Measurements from ENCODE around the gene CDH13.

The CDH13 gene

DNA sequence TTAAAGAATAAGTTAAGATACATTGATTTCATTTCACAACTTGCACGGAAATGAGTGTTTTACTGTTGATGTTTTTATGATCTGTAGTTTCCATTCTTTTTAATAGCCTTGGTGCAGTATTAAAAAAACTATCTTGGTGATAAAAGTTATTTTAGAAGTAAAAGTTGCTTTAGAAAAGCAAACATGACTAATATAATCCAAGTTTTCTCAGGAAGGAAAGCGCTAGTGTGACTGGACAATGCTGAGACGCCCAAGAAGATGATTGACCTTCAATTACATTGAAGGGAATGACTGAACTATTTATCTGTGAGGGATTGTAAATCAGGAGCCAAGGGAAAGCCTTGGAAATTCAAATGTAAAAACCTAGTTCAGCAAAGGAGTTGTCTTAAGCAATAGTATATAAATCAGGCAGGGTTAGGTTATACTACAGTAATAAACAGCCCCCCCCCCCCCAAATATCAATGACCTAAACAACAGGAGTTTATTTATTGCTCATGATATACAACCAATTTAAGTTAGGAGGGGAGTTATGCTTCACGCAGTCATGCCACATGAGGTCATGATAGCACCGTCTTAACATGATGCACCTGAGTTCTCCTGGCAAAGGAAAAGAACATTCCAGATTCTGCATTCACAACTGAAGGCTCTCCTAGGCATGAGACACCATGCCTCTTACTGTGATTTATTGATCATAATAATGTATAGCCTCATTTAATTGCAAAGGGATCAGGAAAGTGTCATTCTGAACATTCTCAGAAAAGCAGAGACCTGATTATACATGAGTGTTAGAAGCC is 443.8 kb downstream of the CDH13 start:
- DNase-seq, result no peak

DNA sequence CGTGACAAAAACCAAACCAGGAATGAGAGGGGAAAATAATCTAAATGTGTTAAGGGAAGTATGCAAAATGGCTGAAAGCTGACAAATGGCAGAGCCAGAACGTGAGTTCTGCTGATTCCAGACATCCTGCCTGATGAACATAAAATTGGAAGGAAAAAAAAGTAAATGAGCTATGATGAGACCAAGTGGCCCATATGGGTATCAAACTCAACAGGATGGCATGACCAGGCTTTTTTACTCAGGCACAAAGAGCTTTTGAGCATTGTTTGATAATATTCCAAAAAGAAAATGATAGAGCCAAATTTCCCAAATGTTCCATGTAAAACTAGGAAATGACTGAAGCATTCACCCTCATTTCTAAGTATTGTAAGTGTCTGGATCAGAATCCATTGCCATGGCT is 449.2 kb downstream of the CDH13 start:
- no peak for DNase-seq

DNA sequence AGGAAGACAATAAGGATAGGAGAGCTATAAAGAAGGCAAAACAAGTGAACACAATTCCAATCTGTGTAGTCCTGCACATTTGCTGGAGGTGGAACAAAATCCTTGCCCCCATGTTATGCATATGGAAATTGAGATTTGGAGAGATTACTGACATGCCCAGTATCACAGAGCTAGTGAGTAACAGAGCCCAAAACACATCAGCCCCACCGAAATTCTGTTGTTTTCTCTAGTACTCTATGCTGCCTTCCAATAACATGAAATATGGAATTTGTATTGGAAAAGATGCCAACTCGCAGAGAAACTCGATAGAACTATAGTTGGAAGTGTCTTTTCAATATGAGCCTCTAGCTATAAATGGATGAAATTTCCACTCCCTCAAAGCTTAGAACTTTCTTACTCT is 456.6 kb downstream of the CDH13 start:
- no peak for DNase-seq

DNA sequence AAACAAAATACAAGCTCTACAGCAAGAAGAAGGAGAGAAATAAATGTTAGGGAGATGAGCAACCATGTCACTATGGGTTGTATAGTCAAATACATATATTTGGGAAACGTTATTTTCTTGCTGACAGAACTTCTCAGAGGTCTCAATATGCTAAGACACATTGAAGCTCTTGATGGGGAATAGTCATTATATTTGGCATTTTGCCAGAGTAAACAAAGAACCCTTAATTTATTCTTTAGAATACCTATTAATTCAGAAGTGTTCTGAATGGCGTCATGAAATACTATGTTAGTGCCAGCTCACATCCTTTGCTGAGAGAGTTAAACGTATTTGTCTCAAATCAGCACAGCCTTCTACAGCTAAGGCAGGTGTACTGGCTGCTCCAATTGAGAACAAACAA is 458.9 kb downstream of the CDH13 start:
- no peak for DNase-seq

DNA sequence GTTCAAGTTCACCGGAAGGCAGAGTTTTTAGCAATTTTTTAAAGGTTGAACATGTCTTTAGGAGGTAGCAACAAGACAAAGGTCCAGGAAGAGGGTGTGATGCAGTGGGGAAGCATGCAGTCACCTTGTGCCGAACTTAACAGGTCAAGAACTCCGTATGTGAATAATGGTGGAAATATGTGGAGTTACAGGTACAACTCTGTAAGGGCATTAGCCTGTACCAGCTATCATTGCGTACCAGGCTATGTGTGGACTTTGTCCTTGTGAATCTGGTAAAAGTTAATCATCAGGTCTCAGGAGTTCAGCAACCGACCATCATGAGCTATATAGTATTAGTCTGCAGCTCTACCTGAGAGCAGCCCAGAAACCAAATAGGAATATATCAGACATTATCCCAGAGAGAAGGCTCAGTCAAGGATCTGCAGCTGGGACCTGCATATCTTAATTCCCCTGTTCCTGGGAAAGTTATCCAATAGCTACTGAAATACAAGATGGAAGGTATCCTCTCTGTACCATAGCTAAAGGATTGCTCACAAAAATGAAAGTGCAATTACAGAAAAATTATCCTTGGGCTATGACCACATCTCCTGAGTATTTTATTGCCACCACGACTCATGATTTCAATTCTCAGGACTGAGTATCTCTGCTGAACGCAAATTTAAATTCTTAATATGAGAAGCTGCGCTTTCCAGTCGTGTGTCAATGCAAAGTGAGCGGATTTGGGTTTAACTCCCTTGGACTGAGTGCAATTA is 469.3 kb downstream of the CDH13 start:
- DNase-seq, result no peak

DNA sequence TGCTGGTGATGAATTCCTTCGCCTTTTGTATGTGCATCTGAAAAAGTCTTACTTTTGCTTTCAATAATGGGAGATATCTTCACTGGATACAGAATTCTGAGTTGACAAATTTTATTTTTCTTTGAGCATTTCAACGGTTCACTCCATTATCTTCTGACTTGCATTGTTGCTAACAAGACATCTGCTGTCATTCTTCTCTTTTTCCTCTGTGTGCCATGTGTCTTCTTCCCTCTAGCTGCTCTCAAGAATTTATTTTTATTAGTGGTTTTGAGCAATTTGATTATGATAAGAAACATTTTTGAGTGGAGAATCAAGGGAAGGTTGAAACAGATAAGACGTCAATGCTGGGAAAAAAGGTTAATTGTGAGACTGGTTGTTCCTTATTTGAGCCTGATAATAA is 471.8 kb downstream of the CDH13 start:
- DNase-seq, result no peak

DNA sequence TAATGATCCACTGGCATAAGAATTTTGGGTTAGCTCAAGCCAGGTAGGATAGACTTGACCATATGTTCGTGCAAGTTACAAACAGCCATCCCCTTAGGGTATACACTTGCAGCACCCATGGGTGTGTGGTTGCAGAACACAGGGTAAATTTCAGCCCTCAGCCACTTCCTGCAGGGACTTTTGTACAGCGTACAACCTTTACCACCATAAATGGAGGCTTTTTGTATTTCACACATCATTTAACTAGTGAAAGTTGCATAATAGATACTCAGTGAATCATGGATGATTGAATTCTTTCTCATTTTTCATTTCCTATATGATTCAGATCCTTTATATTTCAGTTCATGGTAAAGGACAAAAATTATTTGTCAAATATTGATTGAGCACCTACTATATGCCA is 473.9 kb downstream of the CDH13 start:
- no peak for DNase-seq

DNA sequence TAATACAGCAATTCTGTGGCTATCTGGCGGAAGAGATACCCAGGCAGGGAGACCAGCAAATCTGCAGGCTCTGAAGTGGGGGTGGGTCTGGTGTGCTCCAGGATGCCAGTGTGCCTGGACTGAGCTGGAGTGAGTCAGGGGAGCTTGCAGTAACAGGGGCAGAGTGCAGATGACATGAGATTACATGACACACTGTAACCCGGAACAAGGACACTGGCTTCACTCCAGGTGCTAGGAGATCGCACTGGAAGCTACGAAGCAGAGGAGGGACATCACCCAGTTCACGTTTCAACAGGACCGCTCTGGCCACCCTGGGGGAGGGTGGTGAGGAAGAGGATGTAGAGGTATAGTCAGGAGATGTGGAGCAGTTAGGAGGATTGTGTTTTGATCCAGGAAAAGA is 475.6 kb downstream of the CDH13 start:
- DNase-seq, result no peak

DNA sequence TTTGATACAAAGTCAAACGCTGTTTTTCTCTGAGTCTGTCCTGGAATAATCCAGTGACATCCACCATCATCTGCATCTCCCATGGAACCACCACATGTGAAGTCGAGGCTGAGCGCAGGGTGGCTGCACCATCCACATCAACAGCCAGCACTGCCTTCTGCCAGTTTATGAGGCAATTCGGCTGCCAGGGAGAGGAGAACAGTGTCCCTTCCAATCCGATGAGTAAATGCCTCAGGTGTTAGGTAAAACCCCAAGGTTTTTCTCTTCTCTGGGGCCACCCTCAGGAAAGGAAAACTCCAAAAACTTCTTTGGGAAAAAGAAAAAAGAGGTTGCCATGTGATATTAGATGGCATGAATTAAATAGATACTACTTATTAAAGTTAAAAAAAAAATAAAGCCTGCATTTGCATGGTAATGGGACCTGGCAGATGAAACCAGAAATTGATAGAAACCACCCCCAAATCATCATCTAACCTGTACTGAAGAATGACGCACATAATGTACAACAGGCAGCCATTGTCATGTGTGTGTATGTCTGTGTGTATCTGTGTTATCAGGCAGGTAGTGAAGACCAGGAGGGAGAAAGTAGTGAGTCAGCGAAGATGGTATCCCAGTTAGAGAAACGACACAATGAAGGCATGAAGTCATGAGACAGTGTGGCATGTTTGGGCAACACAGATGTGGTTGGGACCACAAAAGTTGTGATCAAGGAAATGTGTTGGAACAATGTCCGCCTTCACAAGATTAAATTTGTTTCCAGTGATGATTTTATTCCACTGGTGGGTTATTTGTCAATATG is 478.7 kb downstream of the CDH13 start:
- DNase-seq, result no peak

DNA sequence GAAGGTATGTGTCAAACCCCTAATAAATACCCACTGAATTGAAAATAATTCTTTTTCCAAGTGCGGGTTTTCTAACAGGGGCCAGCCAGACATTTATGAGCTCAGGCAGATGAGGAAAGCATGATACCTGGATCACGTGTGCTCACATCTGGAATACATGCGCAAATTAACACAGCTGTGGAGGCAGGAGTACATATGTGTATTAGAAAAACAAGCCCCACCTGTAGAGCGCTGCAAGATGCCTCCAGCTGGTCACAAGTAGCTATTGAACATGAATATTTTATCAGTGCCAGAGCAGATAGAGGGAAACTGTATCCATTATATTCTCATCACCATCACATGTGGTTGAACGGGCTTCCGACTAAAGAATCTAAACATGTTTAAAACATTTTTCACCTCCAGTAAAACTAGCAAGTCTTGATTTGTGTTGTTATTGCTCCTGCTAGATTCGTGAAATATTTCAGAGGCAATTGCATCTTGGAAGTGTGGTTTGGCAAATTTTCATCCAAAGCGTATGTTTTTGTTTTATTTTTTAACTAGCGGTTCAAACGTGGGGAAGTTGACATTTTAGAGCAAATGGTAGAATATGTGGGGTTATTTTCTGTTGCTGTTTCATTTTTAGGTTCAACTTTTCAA is 482.8 kb downstream of the CDH13 start:
- no peak for DNase-seq

DNA sequence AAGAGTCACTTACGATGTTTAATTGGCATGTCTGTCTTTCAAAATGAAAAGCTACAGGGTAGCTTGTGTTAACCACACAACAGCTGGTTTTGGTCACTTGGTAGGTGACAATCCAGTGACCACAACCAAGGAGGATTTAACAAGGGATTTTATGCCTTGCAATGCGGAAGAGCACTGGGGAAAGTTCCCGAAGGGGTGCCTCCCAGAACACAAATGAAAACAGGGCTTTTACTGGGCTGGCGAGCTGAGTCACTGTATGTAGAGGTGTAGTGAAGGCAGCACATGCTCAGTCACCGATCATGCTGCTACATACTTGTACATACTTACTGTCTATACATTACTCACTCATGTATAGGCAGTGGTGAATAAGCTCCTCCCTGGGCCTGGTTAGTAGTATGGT is 483.5 kb downstream of the CDH13 start:
- no peak for DNase-seq

DNA sequence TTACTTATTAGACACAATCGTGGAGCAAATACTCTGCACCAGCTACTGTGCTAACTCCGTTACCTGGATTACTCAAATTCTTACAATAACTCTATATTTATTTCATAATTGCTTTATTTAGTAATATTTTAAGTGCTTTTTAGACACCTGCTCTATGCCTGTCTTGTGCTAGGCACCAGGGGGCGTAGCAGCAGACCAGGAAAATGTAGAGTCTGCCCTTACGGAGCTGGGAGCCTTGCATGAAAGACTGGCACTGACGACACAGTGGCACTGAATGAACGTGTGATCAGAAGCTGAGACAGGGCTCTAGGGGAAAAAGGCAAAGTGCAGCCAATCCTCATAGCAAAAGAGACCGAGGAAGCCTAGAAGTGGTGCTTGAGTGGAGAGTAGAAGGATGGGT is 486.5 kb downstream of the CDH13 start:
- DNase-seq, result no peak

DNA sequence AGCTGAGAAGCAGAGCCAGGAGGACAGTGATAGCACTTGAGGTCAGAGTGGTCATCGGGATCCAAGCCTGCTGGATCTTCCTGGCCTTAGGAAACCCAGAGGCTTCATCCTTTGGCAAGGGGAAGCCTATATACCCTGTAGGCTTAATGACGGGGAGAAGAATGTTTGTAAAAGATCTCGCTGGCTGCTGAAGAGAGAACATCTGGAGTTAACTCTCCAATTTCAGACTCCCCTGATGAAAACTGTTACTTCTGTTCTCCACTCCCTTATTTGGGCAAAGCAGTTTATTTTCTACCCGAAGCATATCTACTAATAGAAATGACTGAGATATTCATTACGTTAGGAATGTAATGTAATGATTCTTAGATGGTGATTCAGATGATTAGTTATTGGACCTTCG is 487.0 kb downstream of the CDH13 start:
- no peak for DNase-seq

DNA sequence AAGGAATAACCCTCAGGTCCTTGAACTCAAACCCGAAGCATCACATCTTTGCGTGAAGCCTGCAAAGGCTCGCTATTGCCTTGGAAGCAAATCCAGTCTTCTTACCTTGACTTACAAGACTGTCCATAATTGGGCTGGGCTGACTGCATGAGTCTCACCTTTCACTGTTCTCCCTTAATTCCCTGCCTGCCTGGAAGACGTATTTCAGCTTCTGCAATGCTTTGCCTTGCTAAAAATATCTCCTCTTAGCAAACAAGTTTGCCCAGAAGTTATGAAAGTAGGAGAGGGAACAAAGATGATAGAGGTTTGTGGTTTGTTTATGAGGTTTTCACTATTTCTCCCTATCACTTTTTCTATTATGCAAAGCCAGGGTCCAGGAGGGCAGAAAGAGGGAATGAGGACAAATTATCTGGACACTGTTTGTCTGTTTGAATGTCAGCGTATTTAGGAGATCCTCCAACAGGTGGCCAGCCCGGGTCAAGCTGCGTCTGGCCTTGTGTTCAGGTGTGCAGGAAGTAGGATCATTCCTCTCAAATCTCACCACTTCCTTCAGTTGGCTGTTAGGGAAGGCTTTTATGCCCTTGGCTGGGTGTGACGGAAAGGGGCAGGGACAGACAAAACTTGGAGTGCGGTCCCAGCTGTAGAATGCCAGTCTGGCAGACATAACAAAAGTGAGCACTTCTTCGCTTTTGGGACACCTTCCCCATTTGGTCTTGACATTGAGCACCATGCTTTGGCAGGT is 488.9 kb downstream of the CDH13 start:
- no peak for DNase-seq

DNA sequence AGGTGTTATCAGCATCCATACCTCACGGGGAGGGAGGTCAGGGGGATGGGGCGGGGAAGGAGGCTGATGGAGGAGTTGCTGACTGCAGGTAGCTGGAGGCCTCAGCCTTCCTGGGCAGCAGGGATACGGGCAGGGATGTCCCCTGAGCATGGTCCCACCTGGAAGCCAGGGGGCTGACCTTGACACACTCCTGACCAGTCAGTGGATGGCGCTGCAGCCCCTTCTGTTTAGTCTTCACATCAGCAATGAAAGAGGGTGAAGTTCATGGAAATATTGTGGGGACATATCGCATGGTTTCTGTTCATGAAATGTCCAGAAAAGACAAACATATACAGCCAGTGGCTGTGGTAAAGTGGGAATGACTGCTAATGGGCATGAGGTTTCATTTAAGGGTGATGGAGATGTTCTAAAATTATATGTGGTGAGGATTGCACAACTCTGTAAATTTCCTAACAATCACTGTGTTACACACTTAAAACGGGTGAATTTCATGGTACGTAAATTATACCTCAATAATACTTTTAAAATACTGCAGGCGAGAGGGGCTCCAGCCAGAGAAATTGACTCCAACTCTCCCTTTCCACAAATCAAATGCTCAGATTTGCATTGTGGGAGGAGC is 489.6 kb downstream of the CDH13 start:
- DNase-seq, result no peak

DNA sequence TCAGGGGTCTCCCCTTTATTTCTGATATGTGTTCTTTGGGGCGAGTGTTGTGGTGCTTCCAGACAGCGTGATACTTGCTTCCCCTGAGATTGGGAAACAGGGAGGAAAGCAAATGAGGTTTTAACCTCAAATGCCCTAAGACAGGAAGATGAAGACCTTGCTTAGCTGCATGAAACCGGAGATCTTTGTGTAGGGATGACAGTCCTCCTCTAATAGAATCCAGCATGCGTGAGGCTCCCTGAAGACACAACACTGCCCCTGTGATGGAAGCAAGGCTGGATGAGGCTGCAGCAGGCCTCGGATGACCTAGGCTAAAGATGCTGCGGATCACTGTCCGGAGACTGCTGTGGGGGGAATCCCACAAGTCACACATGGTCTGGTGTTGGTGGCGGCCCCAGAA is 491.0 kb downstream of the CDH13 start:
- no peak for DNase-seq

DNA sequence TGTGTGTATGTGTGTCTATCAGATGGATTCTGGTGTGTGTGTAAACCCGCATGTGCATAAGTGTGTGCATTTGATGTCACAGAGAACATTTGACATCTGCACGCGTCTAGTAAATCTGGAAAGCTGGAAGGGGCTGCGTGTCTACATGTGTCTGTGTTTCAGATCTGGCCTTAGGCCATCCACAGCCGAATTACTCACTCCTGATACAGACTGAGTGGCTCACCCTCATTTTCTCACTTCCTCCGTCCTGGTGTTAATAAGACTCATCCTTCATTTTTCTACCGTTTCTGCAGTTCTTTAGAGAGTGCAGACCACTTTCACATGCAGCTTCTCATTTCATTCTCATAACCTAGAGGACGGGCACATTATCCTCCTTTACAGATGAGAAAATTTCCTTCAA is 491.6 kb downstream of the CDH13 start:
- no peak for DNase-seq

DNA sequence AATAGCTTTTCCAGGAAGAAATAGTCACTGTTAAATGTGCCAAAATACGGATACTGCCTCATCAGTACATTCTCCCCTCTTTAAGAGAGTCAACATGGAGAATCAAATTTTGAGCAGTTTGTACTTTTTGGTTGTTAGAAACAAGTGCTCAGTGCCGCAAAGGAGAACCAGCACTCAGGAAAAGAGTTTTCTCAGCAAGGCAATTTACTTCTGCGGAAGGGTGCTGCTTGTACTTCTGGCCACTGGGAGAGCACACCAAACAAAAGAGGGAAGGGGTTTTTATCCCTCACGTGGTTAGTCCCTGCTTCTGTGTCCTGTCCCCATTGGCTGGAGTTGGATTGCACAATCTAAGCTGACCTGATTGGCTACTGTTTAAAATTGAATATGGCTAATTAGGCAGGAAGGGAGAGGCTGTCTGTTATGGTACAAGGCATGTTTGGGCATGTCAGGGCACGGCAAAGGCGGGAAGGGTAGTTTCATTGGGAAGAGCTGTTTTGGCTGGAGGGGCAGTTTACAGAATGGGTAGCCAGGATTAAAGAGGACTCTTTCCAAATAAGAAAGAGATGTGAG is 499.3 kb downstream of the CDH13 start:
- no peak for DNase-seq

DNA sequence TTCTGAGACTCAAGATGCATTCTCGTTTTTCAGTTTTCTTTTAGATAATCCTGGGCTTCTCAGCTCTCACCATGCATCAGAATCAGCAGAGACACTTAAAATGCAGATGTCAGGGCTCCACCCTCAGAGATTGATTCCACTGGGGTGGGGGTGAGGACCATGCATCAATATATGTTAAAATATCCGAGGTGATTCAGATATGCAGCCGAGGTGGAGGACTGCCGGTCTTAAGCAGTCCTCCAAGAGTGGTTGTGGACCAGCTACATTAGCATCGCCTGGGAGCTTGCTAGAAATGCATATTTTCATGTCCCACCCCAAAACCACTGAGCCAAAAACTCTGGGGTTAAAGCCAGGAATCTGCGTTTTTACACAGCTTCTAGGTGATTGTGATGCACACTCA is 501.3 kb downstream of the CDH13 start:
- DNase-seq, result no peak

DNA sequence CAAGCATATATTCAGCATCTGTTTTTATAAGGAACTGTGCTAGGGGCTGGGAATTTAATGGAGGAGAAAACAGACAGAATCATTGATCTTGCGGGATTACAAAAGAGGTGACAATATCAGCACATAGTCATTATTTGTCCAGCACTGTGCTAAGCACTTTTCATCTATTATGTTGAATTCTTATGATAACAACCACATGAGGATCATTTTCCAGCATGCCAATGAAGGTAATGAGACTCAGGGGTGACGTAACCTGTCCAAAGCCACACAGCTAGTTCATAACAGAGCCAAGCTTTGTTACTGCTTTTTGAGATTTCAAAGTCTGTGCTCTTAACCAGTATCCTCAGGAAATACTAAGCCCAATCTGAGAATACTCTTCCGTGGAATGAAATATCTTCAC is 503.3 kb downstream of the CDH13 start:
- DNase-seq, result no peak

DNA sequence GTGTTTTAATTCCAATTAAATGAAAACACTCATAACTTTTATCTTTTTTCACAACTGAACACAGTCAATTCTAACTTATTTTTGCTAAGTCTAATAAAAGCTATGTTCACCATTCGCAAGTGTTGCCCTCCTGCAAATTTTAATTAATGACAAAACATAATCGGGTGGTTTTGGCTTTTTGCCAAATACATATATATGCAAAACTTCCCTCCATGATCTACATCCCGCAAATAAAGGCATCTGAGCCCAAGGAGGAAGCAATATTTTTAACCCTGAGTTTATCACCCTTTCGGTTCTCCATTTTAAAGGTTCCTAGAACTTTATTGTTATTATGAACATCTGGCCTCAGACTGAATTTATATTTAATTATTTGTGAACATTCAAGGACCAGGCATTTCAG is 507.9 kb downstream of the CDH13 start:
- no peak for DNase-seq

DNA sequence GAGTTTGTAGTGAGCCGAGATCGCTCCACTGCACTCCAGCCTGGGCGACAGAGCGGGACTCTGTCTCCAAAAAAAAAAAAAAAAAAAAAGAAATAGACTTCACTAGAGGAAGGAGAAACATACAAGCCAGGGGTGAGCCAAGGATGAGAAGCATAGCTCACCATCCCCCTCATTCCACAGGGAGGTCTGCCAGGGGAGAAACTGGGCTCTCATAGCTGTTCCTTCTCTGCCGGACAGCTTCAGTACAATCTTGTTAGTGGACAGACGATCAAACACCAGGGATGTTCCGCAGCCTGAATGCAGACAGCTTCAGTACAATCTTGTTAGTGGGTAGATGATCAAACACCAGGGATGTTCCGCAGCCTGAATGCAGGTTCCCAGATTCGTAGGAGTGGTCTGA is 509.6 kb downstream of the CDH13 start:
- no peak for DNase-seq

Measured in T1000 (cell line).